ENCODE data around the gene HOXA11. TPM values are rescaled to one million over a fixed set of nuclear protein-coding genes. Genes with fewer than 3 reads are reported as not detected.

The HOXA11 gene
- total RNA-seq, 1 donor from 2014 or later = not detected

GRCh38 chr7:27214239-27214950 lies 29.4 kb upstream of the HOXA11 start:
- Mint-ChIP-seq H3K36me3 (ENCODE audit: low read depth) (no peaks in the 10 kb centered on the region), H3K27me3 (ENCODE audit: low read depth) (peaks cover 72% of the 10 kb centered on the region), H3K27ac (ENCODE audit: unreplicated experiment) (no peak overlapping the region), H3K4me1 (ENCODE audit: low read depth) (peaks cover 11% of the 10 kb centered on the region), H3K4me3 (ENCODE audit: unreplicated experiment) (no peak overlapping the region), H3K9me3 (ENCODE audit: low read depth) (no peaks in the 10 kb centered on the region)
- TF ChIP-seq CTCF (IDR thresholded peaks at IDR 0.05) = no peak
- no peak for DNase-seq (ENCODE audit: low spot score)

- no peak overlapping the region for H3K4me3 Mint-ChIP-seq (ENCODE audit: unreplicated experiment)
- no peak for TF ChIP-seq CTCF (IDR thresholded peaks at IDR 0.05)
- H3K27ac Mint-ChIP-seq (ENCODE audit: unreplicated experiment) = no peak overlapping the region
- H3K9me3 Mint-ChIP-seq (ENCODE audit: low read depth) = no peaks in the 10 kb centered on the region
- no peak for DNase-seq (ENCODE audit: low spot score)
- no peaks in the 10 kb centered on the region for H3K36me3 Mint-ChIP-seq (ENCODE audit: low read depth)
- H3K27me3 Mint-ChIP-seq (ENCODE audit: low read depth) = peaks cover 74% of the 10 kb centered on the region
- peaks cover 11% of the 10 kb centered on the region for H3K4me1 Mint-ChIP-seq (ENCODE audit: low read depth)
These were observed 28.6 kb upstream of the HOXA11 start for GRCh38 chr7:27213433-27214238.

- peaks cover 81% of the 10 kb centered on the region for H3K27me3 Mint-ChIP-seq (ENCODE audit: low read depth)
- no peaks in the 10 kb centered on the region for H3K36me3 Mint-ChIP-seq (ENCODE audit: low read depth)
- no peak for DNase-seq (ENCODE audit: low spot score)
- no peaks in the 10 kb centered on the region for H3K9me3 Mint-ChIP-seq (ENCODE audit: low read depth)
- no peak overlapping the region for H3K4me3 Mint-ChIP-seq (ENCODE audit: unreplicated experiment)
- H3K27ac Mint-ChIP-seq (ENCODE audit: unreplicated experiment) = no peak overlapping the region
- H3K4me1 Mint-ChIP-seq (ENCODE audit: low read depth) = peaks cover 11% of the 10 kb centered on the region
- peak; percentile 15 for TF ChIP-seq CTCF (IDR thresholded peaks at IDR 0.05)
These were observed 27.7 kb upstream of the HOXA11 start for GRCh38 chr7:27212497-27213432.

GRCh38 chr7:27211764-27212204 lies 26.8 kb upstream of the HOXA11 start:
- no peak for TF ChIP-seq CTCF (IDR thresholded peaks at IDR 0.05)
- DNase-seq (ENCODE audit: low spot score) = no peak
- Mint-ChIP-seq H3K9me3 (ENCODE audit: low read depth) (no peaks in the 10 kb centered on the region), H3K4me3 (ENCODE audit: unreplicated experiment) (no peak overlapping the region), H3K27me3 (ENCODE audit: low read depth) (peaks cover 83% of the 10 kb centered on the region), H3K36me3 (ENCODE audit: low read depth) (no peaks in the 10 kb centered on the region), H3K4me1 (ENCODE audit: low read depth) (peaks cover 11% of the 10 kb centered on the region), H3K27ac (ENCODE audit: unreplicated experiment) (no peak overlapping the region)

GRCh38 chr7:27211084-27211446 lies 26.0 kb upstream of the HOXA11 start:
- peaks cover 1% of the 10 kb centered on the region for H3K36me3 Mint-ChIP-seq (ENCODE audit: low read depth)
- H3K4me1 Mint-ChIP-seq (ENCODE audit: low read depth) = peaks cover 13% of the 10 kb centered on the region
- H3K27me3 Mint-ChIP-seq (ENCODE audit: low read depth) = peaks cover 83% of the 10 kb centered on the region
- no peak for TF ChIP-seq CTCF (IDR thresholded peaks at IDR 0.05)
- H3K27ac Mint-ChIP-seq (ENCODE audit: unreplicated experiment) = no peak overlapping the region
- H3K9me3 Mint-ChIP-seq (ENCODE audit: low read depth) = no peaks in the 10 kb centered on the region
- no peak overlapping the region for H3K4me3 Mint-ChIP-seq (ENCODE audit: unreplicated experiment)
- no peak for DNase-seq (ENCODE audit: low spot score)

Data from chondrocyte (in vitro differentiated cells).